Measurements from ENCODE around the gene ZNF217.
"Not testable (repeated sequence)": the region's sequence is repeated elsewhere in the genome, so short reads cannot be mapped to it uniquely, and the experiment has no call there.

- not testable (repeated sequence) for TF ChIP-seq POLR2A (IDR thresholded peaks at IDR 0.05; ENCODE audit: borderline replicate concordance, extremely low read depth, insufficient read depth, insufficient read length); CTCF (IDR thresholded peaks at IDR 0.05 in 2 of 3, conservative IDR thresholded peaks at IDR 0.05 in 1 of 3; ENCODE audit: borderline replicate concordance in 1 of 3, insufficient read depth in 1 of 3, low read depth in 2 of 3, low read length in 2 of 3); CEBPB (IDR thresholded peaks at IDR 0.05; ENCODE audit: low read depth); EZH2phosphoT487 (IDR thresholded peaks at IDR 0.05; ENCODE audit: borderline replicate concordance); ATF3 (IDR thresholded peaks at IDR 0.05); TCF7L2 (IDR thresholded peaks at IDR 0.05; ENCODE audit: borderline replicate concordance, extremely low read depth, insufficient read depth, insufficient read length); POLR2AphosphoS5 (IDR thresholded peaks at IDR 0.05; ENCODE audit: low read depth, low read length); EZH2 (IDR thresholded peaks at IDR 0.05); MAX (IDR thresholded peaks at IDR 0.05)
- TF ChIP-seq, protein P1, sequence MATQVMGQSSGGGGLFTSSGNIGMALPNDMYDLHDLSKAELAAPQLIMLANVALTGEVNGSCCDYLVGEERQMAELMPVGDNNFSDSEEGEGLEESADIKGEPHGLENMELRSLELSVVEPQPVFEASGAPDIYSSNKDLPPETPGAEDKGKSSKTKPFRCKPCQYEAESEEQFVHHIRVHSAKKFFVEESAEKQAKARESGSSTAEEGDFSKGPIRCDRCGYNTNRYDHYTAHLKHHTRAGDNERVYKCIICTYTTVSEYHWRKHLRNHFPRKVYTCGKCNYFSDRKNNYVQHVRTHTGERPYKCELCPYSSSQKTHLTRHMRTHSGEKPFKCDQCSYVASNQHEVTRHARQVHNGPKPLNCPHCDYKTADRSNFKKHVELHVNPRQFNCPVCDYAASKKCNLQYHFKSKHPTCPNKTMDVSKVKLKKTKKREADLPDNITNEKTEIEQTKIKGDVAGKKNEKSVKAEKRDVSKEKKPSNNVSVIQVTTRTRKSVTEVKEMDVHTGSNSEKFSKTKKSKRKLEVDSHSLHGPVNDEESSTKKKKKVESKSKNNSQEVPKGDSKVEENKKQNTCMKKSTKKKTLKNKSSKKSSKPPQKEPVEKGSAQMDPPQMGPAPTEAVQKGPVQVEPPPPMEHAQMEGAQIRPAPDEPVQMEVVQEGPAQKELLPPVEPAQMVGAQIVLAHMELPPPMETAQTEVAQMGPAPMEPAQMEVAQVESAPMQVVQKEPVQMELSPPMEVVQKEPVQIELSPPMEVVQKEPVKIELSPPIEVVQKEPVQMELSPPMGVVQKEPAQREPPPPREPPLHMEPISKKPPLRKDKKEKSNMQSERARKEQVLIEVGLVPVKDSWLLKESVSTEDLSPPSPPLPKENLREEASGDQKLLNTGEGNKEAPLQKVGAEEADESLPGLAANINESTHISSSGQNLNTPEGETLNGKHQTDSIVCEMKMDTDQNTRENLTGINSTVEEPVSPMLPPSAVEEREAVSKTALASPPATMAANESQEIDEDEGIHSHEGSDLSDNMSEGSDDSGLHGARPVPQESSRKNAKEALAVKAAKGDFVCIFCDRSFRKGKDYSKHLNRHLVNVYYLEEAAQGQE (IDR thresholded peaks at IDR 0.05; ENCODE audit: low read depth): not testable (repeated sequence)
Measured at GRCh38 chr20:53618490-53619000, 24.9 kb upstream of the ZNF217 start.
